Gastrocnemius medialis (tissue), 4 donors: Measurements from ENCODE around the gene VEZT. TPM values are rescaled to one million over a fixed set of nuclear protein-coding genes. Genes with fewer than 3 reads are reported as not detected.
A peak's percentile ranks its signal among the peaks of the same experiment; 100 is the strongest.

ENCODE experiments used
- ATAC-seq, 2 donors: fragments of 150-250 bp; one replicate each; pipeline ENCODE4 v1.9.1; 2016
- DNase-seq, 2 donors: peaks; one replicate each; pipeline ENCODE4 v3.0.0-alpha.2; 2019
- H3K27ac ChIP-seq, 4 donors: fragments of 200-600 bp; sonication (generic); 1 replicate in 1 of 4; 2 replicates in 3 of 4; pipeline ENCODE4 v1.5.1; 2016 to 2018; ENCODE audit warnings: mild to moderate bottlenecking in 2 of 4, moderate library complexity in 1 of 4
- H3K27me3 ChIP-seq, 3 donors: fragments of 200-600 bp; sonication (generic) in 2 of 3; 1 replicate in 1 of 3; 2 replicates in 2 of 3; pipeline versions ENCODE4 v1.5.1 to v1.6.0; 2016 to 2019; ENCODE audit warnings: mild to moderate bottlenecking in 1 of 3, moderate library complexity in 1 of 3
- H3K36me3 ChIP-seq, 2 donors: fragments of 200-600 bp; sonication (generic) in 1 of 2; one replicate each; pipeline ENCODE4 v1.5.1; 2017 to 2018
- H3K4me1 ChIP-seq, 2 donors: fragments of 200-600 bp; sonication (generic) in 1 of 2; one replicate each; pipeline ENCODE4 v1.5.1; 2016 to 2017; ENCODE audit warnings: mild to moderate bottlenecking in 2 of 2
- H3K4me3 ChIP-seq, 4 donors: fragments of 200-600 bp; sonication (generic) in 3 of 4; 1 replicate in 1 of 4; 2 replicates in 3 of 4; pipeline ENCODE4 v1.5.1; 2016 to 2019; ENCODE audit warnings: mild to moderate bottlenecking in 2 of 4
- H3K9me3 ChIP-seq, 3 donors: fragments of 200-600 bp; sonication (generic) in 2 of 3; 1 replicate in 1 of 3; 2 replicates in 2 of 3; pipeline ENCODE4 v1.5.1; 2016 to 2019
- POLR2A ChIP-seq, 2 donors: fragments of 450-650 bp; IDR thresholded peaks; one replicate each; pipeline ENCODE4 v1.6.1; 2017; ENCODE audit warnings: antibody characterized with exemption in 2 of 2, mild to moderate bottlenecking in 2 of 2, moderate library complexity in 2 of 2
- in situ Hi-C, 4 donors: fragments of 200-750 bp; cut with MboI; loops; one replicate each; pipeline versions ENCODE4 v1.15.0 to v1.8.0; 2017; ENCODE audit warnings: low sequenced_read_pairs in 4 of 4
- intact Hi-C: fragments of 100-400 bp; cut with DNase I; formaldehyde crosslinking; loops from one replicate; pipeline ENCODE4 v1.15.1; 2023; ENCODE audit warnings: low total_unique reads
- total RNA-seq, 4 donors: library from RNA; depleted of rRNA; stranded (reverse); fragments of >200 nt; gene quantifications; one replicate each; pipeline versions ENCODE4 v1.1.0 to v1.2.3, GENCODE V29; 2016
- TF ChIP-seq, protein P1 (sequence below), 5 experiments: fragments of 450-650 bp in 3 of 5; fragments of 200-600 bp in 2 of 5; sonication (generic) in 2 of 5; IDR thresholded peaks in 4 of 5; conservative IDR thresholded peaks in 1 of 5; 1 replicate in 4 of 5; 2 replicates in 1 of 5; pipeline ENCODE4 v1.5.1; 2016 to 2019; ENCODE audit warnings: antibody characterized with exemption in 5 of 5, mild to moderate bottlenecking in 3 of 5, moderate library complexity in 3 of 5

Gene VEZT
- total RNA-seq, 4 donors from 2014 or later: 100 to 131 (median 118) TPM

GRCh38 chr12:95202691-95203486, 14.7 kb upstream of the VEZT start:
- in situ Hi-C loops (no loop called here), intact Hi-C loops (no loop called here)
- Histone ChIP-seq H3K27me3 (no peaks in the 10 kb centered on the region), H3K36me3 (no peaks in the 10 kb centered on the region), H3K4me1 (peaks cover 16 to 26% of the 10 kb centered on the region in 2 donors), H3K4me3 (no peak overlapping the region), H3K27ac (peak overlapping the region in 1 of 4 donors; percentile 36), H3K9me3 (no peaks in the 10 kb centered on the region)
- ATAC-seq: no peak
- no peak for DNase-seq
- no peak for TF ChIP-seq POLR2A (IDR thresholded peaks at IDR 0.05)
- TF ChIP-seq, protein P1, sequence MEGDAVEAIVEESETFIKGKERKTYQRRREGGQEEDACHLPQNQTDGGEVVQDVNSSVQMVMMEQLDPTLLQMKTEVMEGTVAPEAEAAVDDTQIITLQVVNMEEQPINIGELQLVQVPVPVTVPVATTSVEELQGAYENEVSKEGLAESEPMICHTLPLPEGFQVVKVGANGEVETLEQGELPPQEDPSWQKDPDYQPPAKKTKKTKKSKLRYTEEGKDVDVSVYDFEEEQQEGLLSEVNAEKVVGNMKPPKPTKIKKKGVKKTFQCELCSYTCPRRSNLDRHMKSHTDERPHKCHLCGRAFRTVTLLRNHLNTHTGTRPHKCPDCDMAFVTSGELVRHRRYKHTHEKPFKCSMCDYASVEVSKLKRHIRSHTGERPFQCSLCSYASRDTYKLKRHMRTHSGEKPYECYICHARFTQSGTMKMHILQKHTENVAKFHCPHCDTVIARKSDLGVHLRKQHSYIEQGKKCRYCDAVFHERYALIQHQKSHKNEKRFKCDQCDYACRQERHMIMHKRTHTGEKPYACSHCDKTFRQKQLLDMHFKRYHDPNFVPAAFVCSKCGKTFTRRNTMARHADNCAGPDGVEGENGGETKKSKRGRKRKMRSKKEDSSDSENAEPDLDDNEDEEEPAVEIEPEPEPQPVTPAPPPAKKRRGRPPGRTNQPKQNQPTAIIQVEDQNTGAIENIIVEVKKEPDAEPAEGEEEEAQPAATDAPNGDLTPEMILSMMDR (IDR thresholded peaks at IDR 0.05 in 4 of 5, conservative IDR thresholded peaks at IDR 0.05 in 1 of 5): no peak

DNA sequence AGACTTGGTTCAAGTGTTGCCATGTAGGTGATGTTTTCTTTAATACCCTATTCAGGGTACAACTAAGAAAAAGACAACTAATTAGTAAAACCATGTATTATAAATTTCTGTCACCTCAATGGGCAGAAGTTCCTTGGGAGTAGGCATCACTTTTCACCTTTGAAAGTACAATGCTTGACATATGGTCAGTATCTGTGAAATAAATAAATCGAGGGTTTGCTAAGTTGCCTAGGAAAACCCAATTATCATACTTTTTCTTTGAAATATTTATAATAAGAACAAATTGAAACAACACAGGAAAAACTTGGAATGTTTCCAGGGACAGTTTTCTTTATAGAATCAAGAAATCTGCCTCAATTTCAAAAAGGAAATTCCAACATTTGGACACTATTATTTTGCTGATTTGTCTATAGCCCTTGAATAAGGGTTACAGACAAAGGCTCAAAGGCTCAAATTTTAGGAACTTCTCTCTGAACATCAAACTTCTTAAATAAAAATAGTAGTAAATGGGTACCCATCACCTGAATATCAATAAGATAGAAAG, 14.0 kb upstream of the VEZT start:
- in situ Hi-C loops (no loop called here), intact Hi-C loops (no loop called here)
- DNase-seq (no peak), ATAC-seq (no peak)
- H3K4me3 ChIP-seq: no peak overlapping the region
- TF ChIP-seq, protein P1 (IDR thresholded peaks at IDR 0.05 in 4 of 5, conservative IDR thresholded peaks at IDR 0.05 in 1 of 5): no peak
- TF ChIP-seq POLR2A (IDR thresholded peaks at IDR 0.05): no peak
- no peak overlapping the region for H3K27ac ChIP-seq
- H3K4me1 ChIP-seq: peaks cover 16 to 26% of the 10 kb centered on the region in 2 donors
- no peaks in the 10 kb centered on the region for H3K9me3 ChIP-seq
- H3K36me3 ChIP-seq: no peaks in the 10 kb centered on the region
- H3K27me3 ChIP-seq: no peaks in the 10 kb centered on the region

DNA sequence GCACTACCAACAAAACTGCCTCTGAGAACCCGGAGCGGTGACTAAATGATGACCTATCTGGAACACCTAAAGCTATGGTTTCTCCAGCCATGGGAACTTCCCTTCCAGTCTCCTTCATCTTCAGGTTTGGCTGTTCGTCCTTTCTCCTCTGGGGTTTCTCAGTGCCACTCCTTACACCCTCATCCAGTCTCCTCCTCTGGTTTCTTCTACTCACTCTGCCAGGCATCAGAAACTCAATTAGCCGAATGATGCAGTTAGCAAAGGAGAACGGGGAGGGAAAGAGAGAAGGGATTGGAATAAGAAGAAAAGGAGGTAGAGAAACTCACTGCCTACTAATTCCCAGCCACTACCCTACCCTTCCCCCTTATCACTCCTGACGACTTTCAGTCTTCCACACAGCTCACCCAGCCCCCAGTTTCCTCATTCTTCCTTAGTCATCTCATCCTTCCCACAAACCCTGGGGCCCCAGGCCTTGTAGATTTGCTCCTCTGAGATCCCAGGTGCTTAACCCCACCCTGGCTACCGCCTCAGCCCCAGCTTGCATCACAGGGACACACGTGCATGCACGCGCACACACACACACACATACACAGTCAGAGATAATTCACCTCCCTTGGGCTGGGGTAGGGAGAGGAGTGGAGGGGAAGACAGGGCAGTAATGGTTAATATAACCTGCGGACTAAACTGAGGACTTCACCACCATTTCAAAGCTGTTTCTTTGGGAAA, 13.3 kb upstream of the VEZT start:
- H3K27me3 ChIP-seq: no peaks in the 10 kb centered on the region
- no peak overlapping the region for H3K4me3 ChIP-seq
- no peak for DNase-seq
- H3K4me1 ChIP-seq: peaks cover 16 to 26% of the 10 kb centered on the region in 2 donors
- no peak for ATAC-seq
- no peak overlapping the region for H3K27ac ChIP-seq
- H3K9me3 ChIP-seq: no peaks in the 10 kb centered on the region
- intact Hi-C loops: no loop called here
- TF ChIP-seq, protein P1 (IDR thresholded peaks at IDR 0.05 in 4 of 5, conservative IDR thresholded peaks at IDR 0.05 in 1 of 5): no peak
- TF ChIP-seq POLR2A (IDR thresholded peaks at IDR 0.05): no peak
- H3K36me3 ChIP-seq: no peaks in the 10 kb centered on the region
- in situ Hi-C loops: no loop called here

GRCh38 chr12:95205016-95205624, 12.5 kb upstream of the VEZT start:
- in situ Hi-C loops (no loop called here), intact Hi-C loops (no loop called here)
- peaks cover 15 to 26% of the 10 kb centered on the region in 2 donors for H3K4me1 ChIP-seq
- no peaks in the 10 kb centered on the region for H3K36me3 ChIP-seq
- peak in 1 of 2 donors; percentile 9 for ATAC-seq
- TF ChIP-seq, protein P1 (IDR thresholded peaks at IDR 0.05 in 4 of 5, conservative IDR thresholded peaks at IDR 0.05 in 1 of 5): no peak
- TF ChIP-seq POLR2A (IDR thresholded peaks at IDR 0.05): no peak
- no peaks in the 10 kb centered on the region for H3K9me3 ChIP-seq
- no peak for DNase-seq
- peak overlapping the region; percentile 58 to 70 (median 62) for H3K27ac ChIP-seq
- no peaks in the 10 kb centered on the region for H3K27me3 ChIP-seq
- H3K4me3 ChIP-seq: no peak overlapping the region
